Aorta (tissue), 5 donors: Measurements from ENCODE around the gene PML. TPM values are rescaled to one million over a fixed set of nuclear protein-coding genes. Genes with fewer than 3 reads are reported as not detected.
"Not testable (repeated sequence)": the region's sequence is repeated elsewhere in the genome, so short reads cannot be mapped to it uniquely, and the experiment has no call there.

Source experiments
- ATAC-seq: fragments of 200-7000 bp; cut with Tn5 transposase; one replicate; pipeline ENCODE4 v1.9.1; 2022; ENCODE audit warnings: moderate library complexity; ENCODE audit not compliant: low FRiP score
- DNase-seq, 2 donors: peaks; one replicate each; pipeline ENCODE4 v3.0.0-alpha.2; 2020
- H3K27ac ChIP-seq, 2 donors: one replicate each; pipeline ENCODE4 v1.5.1; 2013; ENCODE audit warnings: low read length in 2 of 2, mild to moderate bottlenecking in 2 of 2, moderate library complexity in 2 of 2, control low read depth in 1 of 2, inconsistent platforms in 1 of 2, low read depth in 1 of 2
- H3K27me3 ChIP-seq, 2 donors: one replicate each; pipeline ENCODE4 v1.6.1; 2013; ENCODE audit warnings: control low read depth in 1 of 2, low read length in 1 of 2, mild to moderate bottlenecking in 1 of 2, moderate library complexity in 1 of 2; ENCODE audit not compliant: insufficient read depth in 2 of 2, control insufficient read depth in 1 of 2
- H3K36me3 ChIP-seq, 2 donors: one replicate each; pipeline ENCODE4 v1.6.1; 2013; ENCODE audit warnings: control low read depth in 1 of 2, low read length in 1 of 2, mild to moderate bottlenecking in 1 of 2; ENCODE audit not compliant: insufficient read depth in 2 of 2, control insufficient read depth in 1 of 2
- H3K4me1 ChIP-seq, 2 donors: one replicate each; pipeline ENCODE4 v1.6.1; 2013; ENCODE audit warnings: low read length in 2 of 2, control low read depth in 1 of 2, mild to moderate bottlenecking in 1 of 2, moderate library complexity in 1 of 2; ENCODE audit not compliant: insufficient read depth in 2 of 2, control insufficient read depth in 1 of 2
- H3K4me3 ChIP-seq, 2 donors: one replicate each; pipeline ENCODE4 v1.5.1; 2013; ENCODE audit warnings: low read length in 2 of 2, control low read depth in 1 of 2, mild to moderate bottlenecking in 1 of 2
- H3K9me3 ChIP-seq: one replicate; pipeline ENCODE4 v1.6.1; 2013; ENCODE audit warnings: mild to moderate bottlenecking, low read length; ENCODE audit not compliant: control insufficient read depth
- WGBS, 2 donors: extraction: QIAGEN DNeasy Blood & Tissue Kit; methylation state at CpG; one replicate each; pipeline ENCODE4 v1.1.7; 2013; 5-methylcytosine and 5-hydroxymethylcytosine counted together
- intact Hi-C, 2 donors: fragments of 100-400 bp; cut with DNase I; formaldehyde crosslinking; loops; one replicate each; pipeline versions ENCODE4 v1.14.2 to v1.15.0; 2022
- polyA plus RNA-seq, 2 donors: library from polyadenylated mRNA; stranded (reverse); fragments of 200-250 nt; gene quantifications; one replicate each; pipeline ENCODE4 v1.2.3, GENCODE V29; 2013
- total RNA-seq, 2 donors: library from RNA; stranded (reverse); fragmentation: NEBNext Ultra II Directional; extraction: Animal tissue kit (Norgen Biotek cat#: 25700); gene quantifications; one replicate each; pipeline ENCODE4 v1.2.1, GENCODE V29; 2021
- donor health status: healthy with polysubstance abuse.
- donor health status: Bipolar disorder and iron deficiency.
- donor health status: DM: no; HTN: no; CAD: no.
- donor health status: DM: no; HTN: no; CAD: no.
- donor health status: DM: yes; HTN: yes; CAD: no.

PML gene
- total and polyA plus RNA-seq, 4 donors: 8.6 to 91.9 (median 59.1) TPM

DNA sequence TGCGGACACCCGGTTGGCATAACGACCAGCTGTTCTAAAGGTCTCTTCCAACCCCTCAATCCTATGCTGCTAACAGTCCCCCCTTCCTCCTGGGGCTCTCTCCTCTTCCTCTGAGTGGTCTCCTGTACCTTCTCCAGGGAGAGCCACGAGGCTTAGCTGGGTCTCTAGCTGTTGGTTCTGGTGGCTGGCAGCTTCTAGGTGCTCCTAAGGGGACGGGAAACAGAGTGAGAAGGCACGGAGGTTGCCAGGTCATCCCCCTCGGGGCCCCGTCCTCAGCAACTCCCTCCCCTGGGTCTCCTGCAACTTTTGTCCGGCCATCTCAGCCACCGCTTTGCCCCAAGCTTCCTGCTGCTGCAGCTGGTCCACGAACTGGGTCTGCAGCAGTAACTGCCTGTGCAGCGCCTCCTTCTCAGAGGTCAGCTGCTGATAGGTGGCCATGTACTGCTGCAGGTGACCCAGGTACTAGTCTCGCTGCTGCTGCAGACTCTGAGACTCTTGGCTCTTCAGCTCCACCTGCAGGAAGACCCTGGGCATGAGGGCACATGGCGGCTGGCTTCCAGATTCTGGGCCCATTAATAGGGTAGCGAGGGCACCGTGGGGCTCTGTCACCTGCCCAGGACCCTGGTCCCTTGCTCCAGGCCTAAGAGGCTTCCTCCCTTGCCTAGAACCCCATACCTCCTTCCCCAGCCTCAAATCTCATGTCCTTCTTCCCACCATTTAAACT lies 78.3 kb downstream of the PML start:
- WGBS, 2 donors: 45 to 48% methylated on average over 7 to 9 of the region's 16 CpGs

DNA sequence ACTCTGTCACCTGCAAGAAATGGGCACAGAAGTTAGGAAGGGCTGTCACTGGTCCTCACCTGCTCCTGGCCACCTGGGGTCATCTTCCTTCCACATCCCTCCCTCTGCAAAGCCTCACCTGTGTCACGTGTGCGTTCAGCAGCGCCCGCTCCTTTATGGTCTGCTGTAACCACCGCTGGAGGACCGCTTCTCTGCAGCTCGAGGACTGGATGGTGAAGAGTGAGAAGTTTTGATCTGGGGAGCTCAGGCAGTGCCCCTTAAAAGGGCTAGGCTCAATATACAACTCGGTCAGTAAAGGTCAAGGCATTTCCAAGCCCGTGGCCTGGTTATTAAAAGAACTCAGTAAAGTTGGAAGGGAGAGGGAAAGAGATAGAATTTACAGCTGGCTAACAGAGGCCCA lies 81.3 kb downstream of the PML start:
- H3K27ac ChIP-seq, H3K36me3 ChIP-seq, H3K4me1 ChIP-seq, ATAC-seq, intact Hi-C loops, H3K9me3 ChIP-seq, H3K27me3 ChIP-seq, H3K4me3 ChIP-seq: not testable (repeated sequence)
- 82% methylated on average over 9 of the region's 9 CpGs for WGBS, 2 donors
- DNase-seq: peak in 1 of 2 donors; percentile 65

More for the DNA sequence above, 78.3 kb downstream of the PML start:
- H3K4me1 ChIP-seq, ATAC-seq, H3K27me3 ChIP-seq, H3K27ac ChIP-seq, H3K4me3 ChIP-seq, intact Hi-C loops, H3K36me3 ChIP-seq, H3K9me3 ChIP-seq: not testable (repeated sequence)
- DNase-seq: peak; percentile 43 to 75

DNA sequence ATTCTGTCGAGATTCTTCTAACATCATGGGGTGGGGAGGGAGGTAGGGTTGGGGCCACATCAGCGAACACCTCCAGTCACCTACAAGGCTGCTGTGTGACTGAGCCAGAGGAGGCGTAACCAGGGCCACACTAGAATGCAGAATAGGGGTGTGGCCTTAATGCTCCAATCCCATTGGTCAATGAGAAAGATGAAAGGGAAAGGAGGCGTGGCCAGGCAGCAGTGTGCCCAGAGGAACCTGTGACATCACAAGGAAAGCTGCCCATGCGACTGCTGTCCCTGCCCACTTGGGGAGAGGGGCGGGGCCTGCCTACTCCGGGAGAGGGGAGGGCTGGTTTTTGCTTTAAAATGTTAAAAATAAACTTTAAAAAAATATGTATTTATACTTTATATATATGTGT lies 87.9 kb downstream of the PML start, which contains the start of gene GOLGA6A:
Gene GOLGA6A, minus strand, starts transcription at position 101 of the 400 bp plus-strand sequence. Its CDS starts 41 bp downstream, at position 60.
- no CpG with 5 or more reads among the region's 7 CpGs for WGBS, 2 donors
- intact Hi-C loops, ATAC-seq: not testable (repeated sequence)

DNA sequence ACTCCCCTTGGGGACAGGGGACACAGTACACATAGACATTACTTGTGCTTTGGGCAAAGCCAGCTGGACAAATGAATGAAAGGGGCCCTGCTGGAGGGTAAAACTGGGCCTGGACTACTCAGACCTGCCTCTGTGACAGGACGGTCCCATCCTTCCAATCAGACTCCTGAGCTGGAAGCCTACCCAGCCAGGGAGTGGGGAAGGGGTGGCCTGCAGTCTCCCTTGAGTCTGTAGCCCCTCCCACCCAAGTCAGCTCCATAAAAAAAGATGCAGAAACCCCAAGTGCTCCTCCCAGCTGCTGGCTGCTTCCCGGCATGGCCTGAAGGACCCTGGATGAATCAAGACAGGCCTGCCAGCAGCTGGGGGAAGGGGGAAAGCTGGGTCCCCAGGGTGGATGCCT lies 100.1 kb downstream of the PML start:
- H3K4me1 ChIP-seq, DNase-seq, H3K36me3 ChIP-seq, H3K27me3 ChIP-seq, H3K9me3 ChIP-seq, ATAC-seq, intact Hi-C loops, H3K27ac ChIP-seq, H3K4me3 ChIP-seq: not testable (repeated sequence)
- no CpG with 5 or more reads among the region's 2 CpGs for WGBS, 2 donors

More for the DNA sequence above, 87.9 kb downstream of the PML start, which contains the start of gene GOLGA6A:
- not testable (repeated sequence) for H3K9me3 ChIP-seq, H3K27ac ChIP-seq, H3K27me3 ChIP-seq, H3K4me1 ChIP-seq, H3K4me3 ChIP-seq, DNase-seq, H3K36me3 ChIP-seq

DNA sequence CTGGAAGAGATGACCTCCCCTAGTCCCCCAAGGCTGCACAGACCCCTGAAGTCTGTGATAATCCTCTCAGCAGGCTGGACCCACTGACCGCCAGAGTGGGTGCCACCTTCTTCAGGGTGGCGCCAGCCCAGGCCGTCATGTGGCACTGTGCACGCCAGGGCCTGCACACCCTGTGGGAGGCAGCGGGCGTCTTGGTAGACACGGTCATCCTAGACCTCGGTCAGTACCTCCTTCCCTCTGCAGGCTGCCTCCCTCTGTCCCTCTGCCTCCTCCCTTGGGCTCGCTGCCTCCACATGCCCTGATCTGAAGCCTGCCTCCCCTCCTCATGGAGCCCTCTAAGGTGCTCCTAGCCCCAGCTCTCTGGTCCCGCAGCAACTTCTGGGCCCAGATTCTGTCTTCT lies 101.1 kb downstream of the PML start:
- H3K36me3 ChIP-seq, H3K9me3 ChIP-seq, intact Hi-C loops, ATAC-seq, H3K4me3 ChIP-seq, H3K4me1 ChIP-seq, H3K27ac ChIP-seq, DNase-seq, H3K27me3 ChIP-seq: not testable (repeated sequence)
- 76 to 84% methylated on average over 4 to 8 of the region's 10 CpGs for WGBS, 2 donors

DNA sequence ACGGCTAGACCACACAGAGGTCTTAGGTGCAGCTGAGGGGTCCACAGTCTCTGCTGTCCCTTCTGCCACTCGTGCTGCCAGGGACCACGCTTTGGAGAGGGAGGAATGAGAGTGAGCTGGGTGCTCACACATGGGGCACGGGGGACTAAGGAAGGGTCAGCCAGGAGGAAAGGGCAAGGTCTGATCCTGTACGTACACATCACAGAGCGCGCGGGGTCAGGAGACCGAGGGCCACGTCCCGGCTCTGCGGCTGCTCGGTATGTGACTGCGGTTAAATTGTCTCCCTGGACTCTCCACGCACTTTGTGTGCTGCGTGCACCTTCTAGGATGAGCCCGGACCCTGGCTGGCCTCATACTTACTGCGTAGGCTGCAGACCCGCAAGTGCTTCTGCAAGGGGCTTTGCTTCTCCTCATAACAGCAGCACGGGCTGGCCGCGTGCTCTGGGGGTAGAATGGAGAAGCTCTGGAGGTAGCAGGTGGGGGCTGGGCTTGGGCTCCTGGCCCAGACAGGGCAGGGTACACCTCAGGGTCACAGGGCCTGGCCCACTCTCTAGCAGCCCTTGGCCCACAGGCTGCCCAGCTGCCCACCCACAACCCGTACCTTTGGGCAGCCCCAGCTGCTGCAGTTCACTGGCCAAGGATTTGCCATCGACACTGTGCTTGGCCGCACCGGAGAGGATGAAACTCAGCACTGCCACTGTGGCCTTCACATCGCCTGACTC lies 102.4 kb downstream of the PML start:
- WGBS, 2 donors: no CpG with 5 or more reads among the region's 27 CpGs

More for the DNA sequence above, 102.4 kb downstream of the PML start:
- H3K27ac ChIP-seq, H3K9me3 ChIP-seq, H3K36me3 ChIP-seq, H3K4me1 ChIP-seq, ATAC-seq, H3K27me3 ChIP-seq, H3K4me3 ChIP-seq, intact Hi-C loops, DNase-seq: not testable (repeated sequence)

Other genes with a start within 250 kb of the PML start
- gene INSYN1, start 241.4 kb upstream of the PML start, total RNA-seq: 10 to 100 TPM in 1 of 2 donors, 1 to 10 TPM in 1; 4.8 to 12.7 TPM
- gene INSYN1, start 241.4 kb upstream of the PML start, polyA plus RNA-seq: 1 to 10 TPM; 3.4 to 5.6 TPM
- gene TBC1D21, start 121.2 kb upstream of the PML start, total RNA-seq: not detected
- not detected for gene TBC1D21, start 121.2 kb upstream of the PML start, polyA plus RNA-seq
- 100 to 1,000 TPM; 108 to 115 TPM for gene LOXL1, start 68.3 kb upstream of the PML start, total RNA-seq
- gene LOXL1, start 68.3 kb upstream of the PML start, polyA plus RNA-seq: 100 to 1,000 TPM in 1 of 2 donors, 10 to 100 TPM in 1; 49.0 to 138 TPM
- gene STOML1, start 2.4 kb upstream of the PML start, total RNA-seq: 10 to 100 TPM; 12.9 to 16.4 TPM
- 10 to 100 TPM; 10.5 to 19.2 TPM for gene STOML1, start 2.4 kb upstream of the PML start, polyA plus RNA-seq
- not detected for gene GOLGA6A, start 87.8 kb downstream of the PML start, total RNA-seq
- not detected for gene GOLGA6A, start 87.8 kb downstream of the PML start, polyA plus RNA-seq
- 1 to 10 TPM in 1 of 2 donors, under 1 TPM in 1; 0.81 to 1.2 TPM for gene ISLR2, start 135.9 kb downstream of the PML start, total RNA-seq
- gene ISLR2, start 135.9 kb downstream of the PML start, polyA plus RNA-seq: 1 to 10 TPM in 1 of 2 donors, under 1 TPM in 1; 0.13 to 1.5 TPM
- gene ISLR, start 179.0 kb downstream of the PML start, total RNA-seq: 100 to 1,000 TPM in 1 of 2 donors, 10 to 100 TPM in 1; 62.2 to 102 TPM
- 100 to 1,000 TPM in 1 of 2 donors, 10 to 100 TPM in 1; 24.8 to 111 TPM for gene ISLR, start 179.0 kb downstream of the PML start, polyA plus RNA-seq
- under 1 TPM; 0.16 to 0.51 TPM for gene STRA6, start 208.1 kb downstream of the PML start, total RNA-seq
- gene STRA6, start 208.1 kb downstream of the PML start, polyA plus RNA-seq: under 1 TPM in 1 of 2 donors, not detected in 1; 0.49 TPM
- not detected for gene CCDC33, start 241.6 kb downstream of the PML start, total RNA-seq
- gene CCDC33, start 241.6 kb downstream of the PML start, polyA plus RNA-seq: not detected